SK-N-SH (cell line): ENCODE results near the gene ABCG4. TPM values are rescaled to one million over a fixed set of nuclear protein-coding genes. Genes with fewer than 3 reads are reported as not detected.

Experiments used
- CTCF ChIA-PET: fragments of 300-600, 350-600 bp; formaldehyde crosslinking; extraction: SDS; loops from one replicate; lab custom pipeline; 2021; lab: Yijun Ruan, JAX
- POLR2A ChIA-PET: fragments of 350-600 bp; sonication (Branson Sonifier 250); formaldehyde crosslinking; extraction: SDS; loops from one replicate; lab custom pipeline; 2020; ENCODE audit warnings: antibody characterized with exemption, inconsistent platforms; lab: Yijun Ruan, JAX
- DNase-seq: peaks from one replicate; pipeline ENCODE4 v3.0.0; 2012
- H2AFZ ChIP-seq: fragments of 200-600 bp; sonication (generic); 2 replicates; pipeline ENCODE4 v1.8.1; 2016; ENCODE audit warnings: antibody characterized with exemption, mild to moderate bottlenecking, low read depth
- H3F3A ChIP-seq: fragments of 200-600 bp; sonication (generic); replicated peaks from 2 replicates; pipeline ENCODE3; 2016; ENCODE audit warnings: antibody characterized with exemption, mild to moderate bottlenecking; ENCODE audit not compliant: insufficient read depth
- H3K27ac ChIP-seq, 2 experiments: fragments of 200-500 bp in 1 of 2; fragments of 200-600 bp in 1 of 2; sonication (Bioruptor generic) in 1 of 2; sonication (generic), shearing (Covaris generic) in 1 of 2; 2 replicates each; pipeline versions ENCODE4 v1.5.1 to v1.6.1; 2014 to 2016; ENCODE audit warnings: low read depth in 2 of 2, inconsistent platforms in 1 of 2, low read length in 1 of 2, mild to moderate bottlenecking in 1 of 2, mixed read lengths in 1 of 2
- H3K27me3 ChIP-seq: fragments of 200-600 bp; sonication (generic), shearing (Covaris generic); 2 replicates; pipeline ENCODE4 v1.6.1; 2016; ENCODE audit warnings: mixed run types; ENCODE audit not compliant: insufficient read depth
- H3K36me3 ChIP-seq, 2 experiments: fragments of 200-500 bp in 1 of 2; fragments of 200-600 bp in 1 of 2; sonication (Bioruptor generic) in 1 of 2; sonication (generic) in 1 of 2; replicated peaks in 1 of 2; 2 replicates each; pipeline versions ENCODE3 to v1.5.1; 2014 to 2016; ENCODE audit warnings: low read length in 1 of 2, mild to moderate bottlenecking in 1 of 2; ENCODE audit not compliant: insufficient read depth in 2 of 2, control insufficient read depth in 1 of 2
- H3K4me1 ChIP-seq, 2 experiments: fragments of 200-500 bp in 1 of 2; fragments of 200-600 bp in 1 of 2; sonication (Bioruptor generic) in 1 of 2; sonication (generic), shearing (Covaris generic) in 1 of 2; 2 replicates each; pipeline versions ENCODE4 v1.5.1 to v1.6.1; 2014 to 2016; ENCODE audit warnings: low read depth in 1 of 2, low read length in 1 of 2, mixed run types in 1 of 2; ENCODE audit not compliant: insufficient read depth in 2 of 2, control insufficient read depth in 1 of 2
- H3K4me2 ChIP-seq: fragments of 200-600 bp; sonication (generic), shearing (Covaris generic); 2 replicates; pipeline ENCODE4 v1.6.1; 2017; ENCODE audit warnings: mixed run types
- H3K4me3 ChIP-seq, 2 experiments: fragments of 200-500 bp in 1 of 2; fragments of 200-600 bp in 1 of 2; sonication (Bioruptor generic) in 1 of 2; sonication (generic), shearing (Covaris generic) in 1 of 2; 2 replicates each; pipeline versions ENCODE4 v1.5.1 to v1.8.1; 2014 to 2016; ENCODE audit warnings: low read depth in 2 of 2, inconsistent platforms in 1 of 2, low read length in 1 of 2, mild to moderate bottlenecking in 1 of 2, mixed read lengths in 1 of 2, moderate library complexity in 1 of 2
- H3K79me2 ChIP-seq: fragments of 200-600 bp; sonication (generic); 2 replicates; pipeline ENCODE4 v1.8.1; 2017; ENCODE audit warnings: mild to moderate bottlenecking; ENCODE audit not compliant: insufficient read depth
- H3K9ac ChIP-seq: fragments of 200-600 bp; sonication (generic); 2 replicates; pipeline ENCODE4 v1.6.1; 2017; ENCODE audit warnings: mixed run types
- H3K9me2 ChIP-seq: fragments of 200-600 bp; sonication (generic); 2 replicates; pipeline ENCODE4 v1.6.1; 2017; ENCODE audit warnings: mixed run types
- H3K9me3 ChIP-seq: fragments of 200-600 bp; sonication (generic); 2 replicates; pipeline ENCODE4 v1.6.1; 2017; ENCODE audit warnings: mixed run types, mild to moderate bottlenecking, moderate library complexity
- H4K20me1 ChIP-seq: fragments of 200-600 bp; sonication (generic); 2 replicates; pipeline ENCODE4 v1.6.1; 2017; ENCODE audit warnings: mild to moderate bottlenecking, mixed run types; ENCODE audit not compliant: insufficient read depth
- EZH2phosphoT487 ChIP-seq: fragments of 200-600 bp; sonication (generic); IDR thresholded peaks from 2 replicates; pipeline ENCODE4 v1.6.1; 2017; ENCODE audit warnings: low read depth, mixed run types, mild to moderate bottlenecking, antibody characterized with exemption, moderate library complexity, borderline replicate concordance
- FOXM1 ChIP-seq: IDR thresholded peaks from 2 replicates; pipeline ENCODE4 v1.4.0; 2012; ENCODE audit warnings: low read depth, mild to moderate bottlenecking
- GABPA ChIP-seq: IDR thresholded peaks from 2 replicates; pipeline ENCODE4 v1.4.0; 2012; ENCODE audit warnings: low read depth, mild to moderate bottlenecking
- GATA2 ChIP-seq: sonication (generic); formaldehyde crosslinking; IDR thresholded peaks from 2 replicates; pipeline ENCODE4 v1.5.0; 2020; ENCODE audit warnings: mild to moderate bottlenecking, missing genetic modification reagents
- MXI1 ChIP-seq: IDR thresholded peaks from 2 replicates; pipeline ENCODE4 v1.6.1; 2012; ENCODE audit warnings: mild to moderate bottlenecking, low read depth, low read length, improper control_type of control experiment
- SMC3 ChIP-seq: IDR thresholded peaks from 2 replicates; pipeline ENCODE4 v1.6.1; 2012; ENCODE audit warnings: low read depth, low read length, improper control_type of control experiment
- WGBS: methylation state at CpG from one replicate; pipeline ENCODE4 v1.1.6; 2017; ENCODE audit warnings: low lambda C conversion rate; 5-methylcytosine and 5-hydroxymethylcytosine counted together
- polyA plus RNA-seq, 3 experiments: library from polyadenylated mRNA; depleted of rRNA; stranded (reverse); fragments of >200 nt; gene quantifications; 2 replicates each; pipeline ENCODE4 v1.2.3, GENCODE V29; 2012
- TF ChIP-seq, protein P1 (sequence below): IDR thresholded peaks from 2 replicates; pipeline ENCODE4 v1.4.0; 2012; ENCODE audit warnings: low read depth, borderline replicate concordance
- TF ChIP-seq, protein P2 (sequence below): fragments of 150-350 bp; IDR thresholded peaks from 2 replicates; pipeline ENCODE4 v1.6.1; 2016; ENCODE audit warnings: mild to moderate bottlenecking, low read depth, low read length

Gene ABCG4
- polyA plus RNA-seq, 1 of the 3 experiments (the other 2 are of a cell fraction): 0.72 TPM

DNA sequence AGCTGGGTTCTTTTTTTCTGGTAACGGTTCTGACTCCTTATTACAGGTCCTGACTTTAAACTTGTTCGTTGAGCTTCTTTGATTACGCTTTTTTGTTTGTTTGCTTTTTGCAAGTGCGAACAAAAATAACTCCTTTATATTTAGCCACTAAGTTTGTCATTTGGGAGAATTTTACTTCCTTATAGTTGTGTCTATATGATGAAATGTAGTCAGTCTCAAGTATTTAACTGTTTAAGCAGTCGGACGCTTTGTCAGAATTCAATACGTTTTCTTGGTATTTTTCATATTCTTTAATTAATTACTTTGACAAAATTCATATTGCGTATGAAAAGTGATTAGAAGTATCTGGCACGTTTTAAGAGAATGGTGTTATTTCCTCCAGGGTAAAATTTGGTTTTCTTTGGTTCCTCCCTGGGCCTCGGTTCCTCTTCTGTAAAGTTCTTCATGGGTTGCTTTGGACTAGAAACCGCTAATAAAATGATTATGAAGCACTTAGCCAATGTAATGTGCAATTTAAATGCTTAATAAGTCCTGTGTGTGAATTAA is 58.6 kb downstream of the ABCG4 start:
- CTCF ChIA-PET: interaction anchor here (1.5 to 4.4 kb wide), 8 partner anchors 11 to 268 kb away, joined by 3 to 33 read pairs (median 16); partner anchors contain the start of genes DPAGT1 and MCAM
- Histone ChIP-seq H3K4me3 (peak overlapping the region; percentile 78 to 99), H3F3A (peaks cover 2% of the 10 kb centered on the region), H3K4me1 (peaks cover 5 to 7% of the 10 kb centered on the region in 2 experiments; a peak in 3 of 4 replicates), H3K36me3 (peaks cover 0 to 5% of the 10 kb centered on the region in 2 experiments), H3K27ac (peak overlapping the region in 1 of 2 experiments; percentile 66; a peak in 2 of 4 replicates), H3K79me2 (peaks cover 63% of the 10 kb centered on the region), H3K27me3 (no peaks in the 10 kb centered on the region), H2AFZ (no peak overlapping the region), H3K9me2 (no peaks in the 10 kb centered on the region), H4K20me1 (peaks cover 44% of the 10 kb centered on the region), H3K4me2 (peak overlapping the region; percentile 85), H3K9ac (peak overlapping the region; percentile 95), H3K9me3 (no peaks in the 10 kb centered on the region)
- POLR2A ChIA-PET: no interaction called here
- WGBS: 71% methylated on average over 11 of the region's 11 CpGs
- peak; percentile 31; the same call in 1 of the 2 replicates for TF ChIP-seq FOXM1
- TF ChIP-seq SMC3: no peak
- DNase-seq: no peak

DNA sequence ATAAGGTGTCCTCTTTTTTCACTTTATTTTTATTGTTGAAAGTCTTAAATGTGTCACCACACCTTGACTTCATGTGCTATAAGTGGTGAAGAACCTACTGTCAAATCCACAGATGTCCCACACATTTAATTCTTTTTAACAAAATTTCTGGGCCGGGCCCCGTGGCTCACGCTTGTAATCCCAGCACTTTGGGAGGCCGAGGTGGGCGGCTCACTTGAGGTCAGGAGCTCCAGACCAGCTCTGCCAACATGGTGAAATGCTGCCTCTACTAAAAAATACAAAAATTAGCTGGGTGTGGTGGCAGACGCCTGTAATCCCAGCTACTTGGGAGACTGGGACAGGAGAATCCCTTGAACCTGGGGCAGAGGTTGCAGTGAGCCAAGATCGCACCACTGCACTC is 60.3 kb downstream of the ABCG4 start:
- Histone ChIP-seq H3K27ac (no peak overlapping the region), H3K9me3 (no peaks in the 10 kb centered on the region), H3K9me2 (no peaks in the 10 kb centered on the region), H4K20me1 (peaks cover 54% of the 10 kb centered on the region), H3K9ac (no peak overlapping the region), H3K4me1 (peaks cover 5 to 7% of the 10 kb centered on the region in 2 experiments; a peak in 3 of 4 replicates), H3K79me2 (peaks cover 80% of the 10 kb centered on the region), H3K4me2 (no peak overlapping the region), H3K36me3 (peaks cover 0 to 5% of the 10 kb centered on the region in 2 experiments), H3F3A (peaks cover 2% of the 10 kb centered on the region), H3K4me3 (no peak overlapping the region), H2AFZ (no peak overlapping the region), H3K27me3 (no peaks in the 10 kb centered on the region)
- TF ChIP-seq MXI1 (no peak), GATA2 (CRISPR knock-in tag) (no peak), EZH2phosphoT487 (no peak), GABPA (no peak)
- TF ChIP-seq, protein P1, sequence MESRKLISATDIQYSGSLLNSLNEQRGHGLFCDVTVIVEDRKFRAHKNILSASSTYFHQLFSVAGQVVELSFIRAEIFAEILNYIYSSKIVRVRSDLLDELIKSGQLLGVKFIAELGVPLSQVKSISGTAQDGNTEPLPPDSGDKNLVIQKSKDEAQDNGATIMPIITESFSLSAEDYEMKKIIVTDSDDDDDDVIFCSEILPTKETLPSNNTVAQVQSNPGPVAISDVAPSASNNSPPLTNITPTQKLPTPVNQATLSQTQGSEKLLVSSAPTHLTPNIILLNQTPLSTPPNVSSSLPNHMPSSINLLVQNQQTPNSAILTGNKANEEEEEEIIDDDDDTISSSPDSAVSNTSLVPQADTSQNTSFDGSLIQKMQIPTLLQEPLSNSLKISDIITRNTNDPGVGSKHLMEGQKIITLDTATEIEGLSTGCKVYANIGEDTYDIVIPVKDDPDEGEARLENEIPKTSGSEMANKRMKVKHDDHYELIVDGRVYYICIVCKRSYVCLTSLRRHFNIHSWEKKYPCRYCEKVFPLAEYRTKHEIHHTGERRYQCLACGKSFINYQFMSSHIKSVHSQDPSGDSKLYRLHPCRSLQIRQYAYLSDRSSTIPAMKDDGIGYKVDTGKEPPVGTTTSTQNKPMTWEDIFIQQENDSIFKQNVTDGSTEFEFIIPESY: no peak
- TF ChIP-seq, protein P2, sequence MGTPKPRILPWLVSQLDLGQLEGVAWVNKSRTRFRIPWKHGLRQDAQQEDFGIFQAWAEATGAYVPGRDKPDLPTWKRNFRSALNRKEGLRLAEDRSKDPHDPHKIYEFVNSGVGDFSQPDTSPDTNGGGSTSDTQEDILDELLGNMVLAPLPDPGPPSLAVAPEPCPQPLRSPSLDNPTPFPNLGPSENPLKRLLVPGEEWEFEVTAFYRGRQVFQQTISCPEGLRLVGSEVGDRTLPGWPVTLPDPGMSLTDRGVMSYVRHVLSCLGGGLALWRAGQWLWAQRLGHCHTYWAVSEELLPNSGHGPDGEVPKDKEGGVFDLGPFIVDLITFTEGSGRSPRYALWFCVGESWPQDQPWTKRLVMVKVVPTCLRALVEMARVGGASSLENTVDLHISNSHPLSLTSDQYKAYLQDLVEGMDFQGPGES: no peak
- DNase-seq: no peak
- WGBS: 93% methylated on average over 7 of the region's 7 CpGs
- POLR2A ChIA-PET: no interaction called here
- CTCF ChIA-PET: interaction anchor here (0.6 to 2.1 kb wide), 5 partner anchors 10 to 131 kb away, joined by 3 to 8 read pairs (median 5); no protein-coding TSS in a partner anchor
